Measurements from ENCODE around the gene EXO1. TPM values are rescaled to one million over a fixed set of nuclear protein-coding genes. Genes with fewer than 3 reads are reported as not detected.
A peak's percentile ranks its signal among the peaks of the same experiment; 100 is the strongest.

Gene EXO1
- total RNA-seq, 1 donor from 2014 or later, result 3.8 TPM

DNA sequence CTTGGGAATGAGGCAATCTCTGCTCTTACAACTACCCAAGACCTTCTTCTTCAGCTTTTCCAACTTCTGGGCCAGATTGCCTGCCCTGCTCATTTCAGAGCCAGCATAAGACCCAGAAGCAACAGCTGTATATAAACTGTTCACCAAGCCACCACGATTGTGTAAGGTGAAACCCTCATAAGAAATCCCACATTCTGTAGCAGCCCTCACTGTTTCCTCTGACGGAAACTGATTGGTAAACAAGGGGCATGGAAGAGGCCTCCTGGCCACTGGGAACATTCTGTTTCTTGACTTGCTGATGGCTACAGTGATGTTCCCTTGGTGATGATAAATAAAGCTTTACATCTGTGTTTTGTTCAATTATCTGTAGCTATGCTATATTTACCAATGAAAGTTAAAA is 39.7 kb upstream of the EXO1 start:
- H3K4me1 Mint-ChIP-seq (ENCODE audit: low read depth), result no peaks in the 10 kb centered on the region
- peaks cover 18% of the 10 kb centered on the region for H3K27me3 Mint-ChIP-seq (ENCODE audit: low read depth)
- no peaks in the 10 kb centered on the region for H3K9me3 Mint-ChIP-seq (ENCODE audit: low read depth)
- TF ChIP-seq, protein P1, sequence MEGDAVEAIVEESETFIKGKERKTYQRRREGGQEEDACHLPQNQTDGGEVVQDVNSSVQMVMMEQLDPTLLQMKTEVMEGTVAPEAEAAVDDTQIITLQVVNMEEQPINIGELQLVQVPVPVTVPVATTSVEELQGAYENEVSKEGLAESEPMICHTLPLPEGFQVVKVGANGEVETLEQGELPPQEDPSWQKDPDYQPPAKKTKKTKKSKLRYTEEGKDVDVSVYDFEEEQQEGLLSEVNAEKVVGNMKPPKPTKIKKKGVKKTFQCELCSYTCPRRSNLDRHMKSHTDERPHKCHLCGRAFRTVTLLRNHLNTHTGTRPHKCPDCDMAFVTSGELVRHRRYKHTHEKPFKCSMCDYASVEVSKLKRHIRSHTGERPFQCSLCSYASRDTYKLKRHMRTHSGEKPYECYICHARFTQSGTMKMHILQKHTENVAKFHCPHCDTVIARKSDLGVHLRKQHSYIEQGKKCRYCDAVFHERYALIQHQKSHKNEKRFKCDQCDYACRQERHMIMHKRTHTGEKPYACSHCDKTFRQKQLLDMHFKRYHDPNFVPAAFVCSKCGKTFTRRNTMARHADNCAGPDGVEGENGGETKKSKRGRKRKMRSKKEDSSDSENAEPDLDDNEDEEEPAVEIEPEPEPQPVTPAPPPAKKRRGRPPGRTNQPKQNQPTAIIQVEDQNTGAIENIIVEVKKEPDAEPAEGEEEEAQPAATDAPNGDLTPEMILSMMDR (IDR thresholded peaks at IDR 0.05), result no peak
- no peak overlapping the region for H3K27ac Mint-ChIP-seq (ENCODE audit: unreplicated experiment)
- DNase-seq (ENCODE audit: low spot score), result no peak
- H3K4me3 Mint-ChIP-seq (ENCODE audit: unreplicated experiment), result no peak overlapping the region
- H3K36me3 Mint-ChIP-seq (ENCODE audit: low read depth), result no peaks in the 10 kb centered on the region

GRCh38 chr1:241810769-241811405 is 37.1 kb upstream of the EXO1 start:
- no peaks in the 10 kb centered on the region for H3K4me1 Mint-ChIP-seq (ENCODE audit: low read depth)
- no peaks in the 10 kb centered on the region for H3K36me3 Mint-ChIP-seq (ENCODE audit: low read depth)
- H3K27me3 Mint-ChIP-seq (ENCODE audit: low read depth), result peaks cover 17% of the 10 kb centered on the region
- H3K4me3 Mint-ChIP-seq (ENCODE audit: unreplicated experiment), result no peak overlapping the region
- TF ChIP-seq, protein P1 (IDR thresholded peaks at IDR 0.05), result no peak
- no peak overlapping the region for H3K27ac Mint-ChIP-seq (ENCODE audit: unreplicated experiment)
- H3K9me3 Mint-ChIP-seq (ENCODE audit: low read depth), result no peaks in the 10 kb centered on the region
- DNase-seq (ENCODE audit: low spot score), result no peak

DNA sequence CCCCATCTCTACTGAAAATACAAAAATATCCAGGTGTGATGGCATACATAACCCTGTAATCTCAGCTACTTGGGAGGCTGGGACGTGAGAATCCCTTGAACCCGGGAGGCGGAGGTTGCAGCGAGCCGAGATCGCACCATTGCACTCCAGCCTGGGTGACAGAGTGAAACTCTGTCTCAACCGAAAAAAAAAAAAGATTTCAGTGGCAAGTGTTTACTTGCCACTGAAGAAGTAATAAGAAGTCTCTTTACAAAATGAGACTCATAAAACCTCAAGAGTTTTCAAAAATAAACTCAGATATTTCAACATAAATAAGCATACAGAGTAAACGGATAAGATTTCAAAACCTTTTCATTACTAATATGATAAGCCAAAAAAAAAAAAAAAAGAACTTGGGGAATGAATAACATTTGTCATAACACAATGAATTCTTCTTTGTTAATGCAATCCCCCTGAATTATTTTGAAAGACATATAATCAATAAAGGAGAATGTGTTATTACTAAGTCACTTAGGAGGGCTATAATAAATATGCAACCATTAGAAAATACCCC is 34.2 kb upstream of the EXO1 start:
- H3K9me3 Mint-ChIP-seq (ENCODE audit: low read depth), result no peaks in the 10 kb centered on the region
- no peak overlapping the region for H3K27ac Mint-ChIP-seq (ENCODE audit: unreplicated experiment)
- H3K4me1 Mint-ChIP-seq (ENCODE audit: low read depth), result peaks cover 9% of the 10 kb centered on the region
- DNase-seq (ENCODE audit: low spot score), result no peak
- H3K36me3 Mint-ChIP-seq (ENCODE audit: low read depth), result no peaks in the 10 kb centered on the region
- peaks cover 22% of the 10 kb centered on the region for H3K27me3 Mint-ChIP-seq (ENCODE audit: low read depth)
- TF ChIP-seq, protein P1 (IDR thresholded peaks at IDR 0.05), result no peak
- no peak overlapping the region for H3K4me3 Mint-ChIP-seq (ENCODE audit: unreplicated experiment)

DNA sequence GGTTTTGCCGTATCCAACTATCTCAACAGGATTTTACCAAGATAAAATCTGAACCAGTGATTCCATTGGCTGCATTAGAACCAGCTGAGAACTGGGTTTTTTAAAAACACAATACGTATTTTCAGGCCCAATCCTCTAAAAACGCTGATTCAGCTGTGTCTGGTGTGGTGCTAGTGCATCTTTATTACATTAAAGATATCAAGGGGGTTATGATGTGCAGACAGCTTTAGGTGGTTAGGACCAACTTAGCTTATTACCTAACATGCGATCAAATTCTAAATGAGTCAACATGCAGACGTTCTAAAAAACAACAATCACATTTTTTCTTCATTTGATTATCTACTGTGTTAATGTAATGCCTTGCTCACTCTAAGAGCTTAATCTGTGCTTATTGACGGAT is 32.0 kb upstream of the EXO1 start:
- no peak for DNase-seq (ENCODE audit: low spot score)
- TF ChIP-seq, protein P1 (IDR thresholded peaks at IDR 0.05), result no peak
- no peaks in the 10 kb centered on the region for H3K9me3 Mint-ChIP-seq (ENCODE audit: low read depth)
- no peak overlapping the region for H3K4me3 Mint-ChIP-seq (ENCODE audit: unreplicated experiment)
- peaks cover 22% of the 10 kb centered on the region for H3K27me3 Mint-ChIP-seq (ENCODE audit: low read depth)
- H3K27ac Mint-ChIP-seq (ENCODE audit: unreplicated experiment), result no peak overlapping the region
- no peaks in the 10 kb centered on the region for H3K36me3 Mint-ChIP-seq (ENCODE audit: low read depth)
- H3K4me1 Mint-ChIP-seq (ENCODE audit: low read depth), result peaks cover 9% of the 10 kb centered on the region

GRCh38 chr1:241817331-241817792 is 30.6 kb upstream of the EXO1 start:
- TF ChIP-seq, protein P1 (IDR thresholded peaks at IDR 0.05), result no peak
- Mint-ChIP-seq H3K27me3 (ENCODE audit: low read depth) (peaks cover 17% of the 10 kb centered on the region), H3K36me3 (ENCODE audit: low read depth) (no peaks in the 10 kb centered on the region), H3K9me3 (ENCODE audit: low read depth) (no peaks in the 10 kb centered on the region), H3K27ac (ENCODE audit: unreplicated experiment) (peak overlapping the region; percentile 75), H3K4me1 (ENCODE audit: low read depth) (peaks cover 9% of the 10 kb centered on the region), H3K4me3 (ENCODE audit: unreplicated experiment) (no peak overlapping the region)
- DNase-seq (ENCODE audit: low spot score), result no peak
